Ureter (tissue), 1 donor: ENCODE data around the gene VEGFA. TPM values are rescaled to one million over a fixed set of nuclear protein-coding genes. Genes with fewer than 3 reads are reported as not detected.
A peak's percentile ranks its signal among the peaks of the same experiment; 100 is the strongest.

Source experiments
- DNase-seq: peaks from one replicate; pipeline ENCODE4 v3.0.0-alpha.2; 2020; ENCODE audit warnings: low spot score
- total RNA-seq: library from RNA; stranded (reverse); gene quantifications from one replicate; pipeline ENCODE4 v1.2.4, GENCODE V29; 2023
- donor health status: DM: yes; HTN: yes; CAD: no.

The VEGFA gene
- 261 TPM for total RNA-seq

DNA sequence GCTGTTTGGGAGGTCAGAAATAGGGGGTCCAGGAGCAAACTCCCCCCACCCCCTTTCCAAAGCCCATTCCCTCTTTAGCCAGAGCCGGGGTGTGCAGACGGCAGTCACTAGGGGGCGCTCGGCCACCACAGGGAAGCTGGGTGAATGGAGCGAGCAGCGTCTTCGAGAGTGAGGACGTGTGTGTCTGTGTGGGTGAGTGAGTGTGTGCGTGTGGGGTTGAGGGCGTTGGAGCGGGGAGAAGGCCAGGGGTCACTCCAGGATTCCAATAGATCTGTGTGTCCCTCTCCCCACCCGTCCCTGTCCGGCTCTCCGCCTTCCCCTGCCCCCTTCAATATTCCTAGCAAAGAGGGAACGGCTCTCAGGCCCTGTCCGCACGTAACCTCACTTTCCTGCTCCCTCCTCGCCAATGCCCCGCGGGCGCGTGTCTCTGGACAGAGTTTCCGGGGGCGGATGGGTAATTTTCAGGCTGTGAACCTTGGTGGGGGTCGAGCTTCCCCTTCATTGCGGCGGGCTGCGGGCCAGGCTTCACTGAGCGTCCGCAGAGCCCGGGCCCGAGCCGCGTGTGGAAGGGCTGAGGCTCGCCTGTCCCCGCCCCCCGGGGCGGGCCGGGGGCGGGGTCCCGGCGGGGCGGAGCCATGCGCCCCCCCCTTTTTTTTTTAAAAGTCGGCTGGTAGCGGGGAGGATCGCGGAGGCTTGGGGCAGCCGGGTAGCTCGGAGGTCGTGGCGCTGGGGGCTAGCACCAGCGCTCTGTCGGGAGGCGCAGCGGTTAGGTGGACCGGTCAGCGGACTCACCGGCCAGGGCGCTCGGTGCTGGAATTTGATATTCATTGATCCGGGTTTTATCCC lies at the start of gene VEGFA:
Gene VEGFA (plus strand): TSS at position 686 of the 846 bp plus-strand sequence.
- peak; percentile 94 for DNase-seq

- no peak for DNase-seq
Observed at GRCh38 chr6:43720999-43721398, 49.0 kb upstream of the VEGFA start.

DNA sequence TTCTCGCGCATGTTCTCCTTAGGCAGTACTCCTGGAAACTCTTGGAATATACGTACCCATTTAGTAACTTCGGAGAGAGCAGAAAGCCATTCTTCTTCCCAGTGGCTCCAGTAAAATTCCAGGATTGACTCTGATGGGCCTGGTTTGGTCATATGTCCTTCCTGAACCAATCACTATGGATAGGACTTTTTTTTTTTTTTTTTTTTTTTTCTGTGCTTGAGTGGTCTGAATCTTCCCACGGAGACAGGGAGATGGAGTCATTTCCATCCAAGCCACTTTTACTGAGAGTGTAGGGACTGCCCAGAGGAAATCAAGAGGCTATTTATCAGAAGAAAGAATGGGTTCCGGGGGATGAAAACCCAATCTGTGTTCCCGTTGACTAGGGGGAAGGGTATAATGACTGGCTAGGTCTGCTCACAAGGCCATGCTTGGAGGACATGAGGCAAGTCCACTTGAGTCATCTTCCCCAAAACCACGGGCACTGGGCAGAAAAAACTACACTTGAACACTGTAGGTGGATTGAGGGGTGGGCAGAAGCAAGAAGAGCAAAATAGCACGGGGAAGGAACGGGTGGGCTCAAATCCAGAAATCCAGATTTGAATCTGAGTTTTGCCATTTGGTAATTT lies 47.0 kb upstream of the VEGFA start:
- DNase-seq = no peak

DNA sequence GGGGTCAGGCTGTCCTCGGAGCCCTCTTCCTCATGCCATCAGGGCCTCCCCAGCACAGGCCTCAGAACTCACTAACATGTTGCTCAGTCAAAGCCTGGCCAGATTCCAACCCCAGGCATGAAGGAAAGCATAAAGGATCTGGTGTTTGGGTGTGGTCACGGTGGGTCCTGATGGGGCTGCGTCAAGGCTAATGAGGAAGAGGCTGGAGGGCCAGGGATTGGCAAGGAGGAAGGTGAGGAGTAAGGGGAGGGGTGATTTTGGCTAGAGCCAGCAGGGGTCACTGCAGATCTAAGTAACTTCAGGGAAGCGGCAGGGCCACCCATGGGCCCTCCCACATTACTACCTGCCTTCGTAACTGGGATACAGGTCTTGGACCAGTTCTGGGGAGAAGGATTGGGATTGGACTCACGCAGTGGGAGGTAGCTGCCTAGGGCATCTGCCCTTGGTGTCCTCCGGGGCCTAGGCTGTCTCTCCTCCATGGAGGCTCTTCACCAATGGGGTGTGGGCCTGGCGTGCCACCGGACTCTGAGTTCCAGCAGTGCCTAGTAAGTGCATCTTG lies 46.2 kb upstream of the VEGFA start:
- DNase-seq = peak; percentile 85

DNA sequence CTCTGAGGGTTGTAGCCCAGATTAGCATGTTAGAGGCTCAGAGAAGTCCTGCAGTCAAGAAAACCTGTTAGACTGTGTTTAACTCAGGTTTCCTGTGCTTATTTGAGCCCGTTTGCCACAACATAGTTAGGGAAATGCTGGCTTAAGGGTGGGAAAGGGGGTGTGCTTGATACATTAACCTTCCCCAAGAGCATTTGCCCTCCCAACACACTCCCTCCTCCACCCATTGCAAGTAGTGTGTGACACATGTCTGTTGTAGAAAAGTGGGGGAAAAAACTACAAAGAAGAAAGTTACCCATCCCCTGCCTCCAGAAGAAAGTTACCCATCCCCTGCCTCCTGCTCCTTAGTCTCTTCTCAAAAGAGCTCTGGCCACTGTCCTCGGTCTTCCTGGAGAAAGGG lies 45.7 kb upstream of the VEGFA start:
- DNase-seq = no peak

GRCh38 chr6:43724914-43725642 lies 44.9 kb upstream of the VEGFA start:
- peak; percentile 94 for DNase-seq

DNA sequence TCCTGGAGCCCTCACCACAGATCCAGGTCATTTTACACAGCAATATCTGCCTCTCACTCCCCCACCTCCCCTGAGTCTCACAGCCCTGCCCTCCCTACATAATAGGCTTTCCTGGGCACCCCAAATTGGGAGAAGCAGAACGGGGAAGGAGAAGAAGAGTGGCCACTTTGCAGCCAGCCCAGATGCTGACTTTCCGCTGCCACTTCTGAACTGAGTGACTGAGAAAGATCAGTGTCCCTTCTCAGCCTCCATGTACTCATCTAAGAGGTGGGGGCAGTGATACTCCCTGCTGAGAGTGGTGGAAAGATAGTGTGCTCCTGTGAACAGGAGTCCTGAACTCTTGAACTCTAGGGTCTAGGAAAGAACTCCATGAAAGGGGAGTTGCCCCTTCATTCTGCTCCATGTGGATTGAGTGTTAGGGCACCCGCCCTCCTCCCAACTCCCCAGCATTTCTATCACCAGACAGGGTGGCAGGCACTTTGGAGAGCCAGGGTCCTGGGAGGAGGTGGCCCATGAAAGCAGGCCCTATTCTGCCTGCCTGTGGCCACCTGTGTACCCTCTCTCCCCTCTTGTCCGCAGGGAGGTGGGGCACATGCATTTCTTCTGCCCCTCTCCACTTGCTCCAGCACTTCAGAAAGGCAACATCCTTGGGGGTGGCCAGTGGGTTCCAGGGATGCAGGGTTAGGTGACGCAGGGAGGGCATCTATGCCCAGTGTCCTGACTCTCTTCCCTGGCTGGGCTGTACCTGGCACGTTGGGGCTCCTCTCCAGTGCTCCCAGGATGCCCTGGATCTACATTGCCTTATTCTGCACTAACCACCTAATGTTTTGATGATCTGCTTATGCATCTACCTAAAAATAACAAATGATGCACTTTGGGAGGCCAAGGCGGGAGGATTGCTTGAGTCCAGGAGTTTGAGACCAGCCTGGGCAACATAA lies 44.1 kb upstream of the VEGFA start:
- DNase-seq = no peak

DNA sequence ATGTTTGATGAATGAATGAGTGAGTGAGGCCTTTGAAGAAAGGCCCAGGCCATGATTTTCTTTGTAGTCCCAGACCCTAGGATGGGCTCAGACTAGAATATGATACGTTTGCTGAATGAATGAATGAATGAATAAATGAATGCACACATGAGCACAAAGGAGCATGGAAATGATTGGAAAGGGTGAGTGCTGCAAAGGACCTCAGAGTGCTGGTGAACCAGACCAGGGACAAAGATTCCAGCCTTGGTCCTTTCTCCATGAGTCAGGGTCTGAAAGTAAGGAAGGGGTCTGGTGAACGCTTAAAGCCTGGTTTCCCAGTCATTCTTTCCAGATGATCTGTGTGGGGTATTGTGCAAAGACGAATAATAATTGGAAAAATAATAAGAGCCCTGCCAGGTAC lies 42.4 kb upstream of the VEGFA start:
- no peak for DNase-seq

DNA sequence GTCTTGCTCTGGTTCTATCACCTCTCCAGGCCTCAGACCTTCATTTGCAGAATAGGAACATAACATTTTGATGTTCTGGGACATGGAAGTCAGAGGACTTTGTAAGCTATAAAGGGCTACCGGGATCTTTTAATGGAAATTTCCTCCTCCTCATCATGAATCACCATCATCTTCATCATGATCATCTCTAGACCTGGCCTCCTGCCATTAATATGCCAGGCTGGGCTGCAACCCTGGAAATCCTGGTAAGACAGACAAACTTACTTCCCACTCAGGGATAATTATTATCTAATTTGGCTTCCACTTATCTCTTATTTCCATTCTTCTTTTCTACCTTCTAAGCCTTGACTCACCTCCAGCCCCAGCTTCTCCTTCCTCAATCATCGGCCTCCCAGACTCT lies 41.4 kb upstream of the VEGFA start:
- DNase-seq = peak; percentile 23

GRCh38 chr6:43729537-43729936 lies 40.5 kb upstream of the VEGFA start:
- no peak for DNase-seq

- DNase-seq = no peak
Observed at GRCh38 chr6:43730634-43731033, 39.4 kb upstream of the VEGFA start.

- peak; percentile 83 for DNase-seq
Observed at GRCh38 chr6:43733471-43734293, 36.3 kb upstream of the VEGFA start.

GRCh38 chr6:43734294-43734665 lies 35.7 kb upstream of the VEGFA start:
- no peak for DNase-seq

DNA sequence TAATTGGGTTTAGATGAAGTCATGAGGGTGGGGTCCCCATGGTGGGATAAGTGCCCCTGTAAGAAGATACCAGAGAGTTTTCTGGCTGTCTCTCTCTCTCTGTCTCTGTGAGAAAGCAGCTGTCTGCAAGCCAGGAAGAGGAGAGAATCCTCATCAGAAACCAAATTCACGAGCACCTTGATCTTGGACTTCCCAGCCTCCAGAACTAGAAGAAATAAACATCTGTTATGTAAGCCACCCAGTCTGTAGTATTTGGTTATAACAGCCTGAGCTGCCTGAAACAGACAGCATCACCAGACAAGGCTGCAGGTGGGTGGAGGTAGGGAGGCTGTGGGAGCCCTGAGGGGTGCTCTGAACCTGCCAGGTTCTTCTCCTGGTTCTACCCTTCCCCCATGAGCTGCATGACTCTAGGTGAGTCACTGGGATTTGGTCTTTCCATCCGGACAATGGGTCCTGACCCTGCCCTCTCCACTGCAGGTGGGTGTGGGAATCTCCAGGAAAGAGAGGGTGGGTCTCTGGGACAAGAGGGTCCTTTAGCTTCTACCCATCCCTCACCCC lies 34.3 kb upstream of the VEGFA start:
- peak; percentile 24 for DNase-seq

DNA sequence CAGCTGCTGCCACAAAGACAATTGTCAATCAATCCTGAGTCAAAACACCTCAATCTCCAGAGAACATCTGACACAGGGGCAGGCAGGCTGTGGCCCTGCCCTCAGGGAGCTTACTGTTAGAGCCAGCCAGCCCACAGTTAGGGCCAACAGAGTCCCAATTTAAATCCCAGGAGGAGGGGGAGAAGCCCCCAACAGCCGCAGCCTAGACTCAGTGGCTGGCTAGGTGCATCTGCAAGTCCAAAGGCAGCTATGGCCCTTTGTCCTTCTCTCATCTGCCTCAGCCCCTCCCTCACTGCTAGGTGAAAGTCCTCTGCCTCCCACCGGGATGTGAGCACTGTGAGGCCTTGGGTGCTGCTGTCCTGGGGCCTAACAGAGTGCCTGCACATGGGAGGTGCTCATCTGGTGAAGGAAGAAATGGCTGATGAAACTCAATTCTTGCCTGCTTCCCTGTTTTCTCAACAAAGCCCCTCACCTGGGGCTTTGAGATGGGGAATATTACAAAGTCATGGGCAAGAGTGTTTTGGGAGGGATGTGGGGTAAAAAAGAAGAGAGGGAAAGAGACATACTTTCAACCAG lies 33.7 kb upstream of the VEGFA start:
- DNase-seq = peak; percentile 27

DNA sequence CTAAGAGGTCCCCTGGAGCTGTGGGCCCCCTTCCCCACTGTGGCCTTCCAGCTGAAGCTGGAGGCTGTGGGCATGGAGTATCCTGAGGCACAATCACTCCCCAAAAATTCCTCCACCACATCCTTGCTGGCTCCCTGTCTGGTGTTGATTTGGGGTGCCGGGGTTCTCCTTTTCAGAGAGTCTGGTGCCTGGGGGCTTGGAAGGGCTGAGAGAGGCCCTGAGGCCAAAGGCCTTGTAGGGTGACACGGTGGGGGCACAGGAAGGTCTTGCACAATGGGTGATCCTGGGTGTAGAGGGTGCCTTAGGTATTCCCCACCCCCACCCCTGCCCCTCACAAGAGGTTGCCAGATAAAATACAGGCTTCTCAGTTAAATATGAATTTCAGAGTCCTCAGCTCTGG lies 33.2 kb upstream of the VEGFA start:
- DNase-seq = peak; percentile 31

GRCh38 chr6:43737272-43738081 lies 32.5 kb upstream of the VEGFA start:
- DNase-seq = peak; percentile 41

- DNase-seq = peak; percentile 1
Observed at GRCh38 chr6:43738267-43738676, 31.7 kb upstream of the VEGFA start.
